ENCODE data around the gene TATDN2. TPM values are rescaled to one million over a fixed set of nuclear protein-coding genes. Genes with fewer than 3 reads are reported as not detected.

The TATDN2 gene
- total RNA-seq, 1 experiment from 2014 or later, result 34.2 TPM

GRCh38 chr3:10233988-10234387, 14.3 kb upstream of the TATDN2 start:
- Mint-ChIP-seq H3K4me3 (ENCODE audit: low read depth, unreplicated experiment) (no peak overlapping the region), H3K36me3 (ENCODE audit: insufficient read depth, unreplicated experiment) (peaks cover 47% of the 10 kb centered on the region), H3K27ac (ENCODE audit: unreplicated experiment) (no peak overlapping the region), H3K9me3 (ENCODE audit: low read depth, unreplicated experiment) (no peaks in the 10 kb centered on the region), H3K4me1 (ENCODE audit: low read depth, unreplicated experiment) (no peaks in the 10 kb centered on the region), H3K27me3 (ENCODE audit: unreplicated experiment) (no peaks in the 10 kb centered on the region)
- intact Hi-C loops (cut with micrococcal nuclease; ENCODE audit: unreplicated experiment), result no loop called here
- no TSS peak for BruUV-seq (replicated peaks)
- no peak for TF ChIP-seq CTCF (IDR thresholded peaks at IDR 0.05; ENCODE audit: unreplicated experiment)
- no peak for DNase-seq
- CTCF ChIA-PET, result no interaction called here

DNA sequence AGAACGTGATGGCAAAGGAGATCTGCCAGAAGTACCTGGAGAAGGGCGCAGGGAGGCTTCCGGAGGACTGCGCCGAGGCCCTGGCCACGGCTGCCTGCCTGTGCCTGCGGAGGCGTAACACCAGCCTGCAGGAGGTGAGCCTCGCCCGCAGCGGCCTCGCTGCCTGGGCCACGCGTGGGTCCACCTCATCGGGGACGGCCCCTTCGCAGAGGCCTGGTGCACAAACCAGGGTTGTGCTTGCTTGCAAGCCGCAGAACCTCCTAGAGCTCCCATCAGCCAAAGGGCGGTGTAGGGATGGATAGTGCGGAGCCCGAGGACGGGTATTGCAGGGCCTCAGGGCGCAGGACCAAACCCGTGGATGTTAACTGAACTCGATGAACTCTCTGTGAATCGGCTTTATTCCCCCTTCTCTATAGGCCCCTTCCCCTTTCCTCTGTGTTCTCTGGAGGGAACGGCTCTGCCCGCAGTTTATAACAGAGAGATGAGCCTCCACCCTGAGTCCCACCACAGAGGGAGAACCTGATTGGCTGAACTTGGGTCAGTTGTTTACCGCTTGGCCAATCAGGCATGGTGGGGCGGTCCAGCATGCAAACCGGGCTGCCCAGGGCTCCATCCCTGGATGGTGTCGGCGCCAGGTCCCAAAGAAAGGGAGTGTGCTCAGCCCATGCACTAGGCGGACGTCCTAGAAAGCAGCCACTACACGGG, 13.6 kb upstream of the TATDN2 start:
- no peak overlapping the region for H3K27ac Mint-ChIP-seq (ENCODE audit: unreplicated experiment)
- H3K36me3 Mint-ChIP-seq (ENCODE audit: insufficient read depth, unreplicated experiment), result peaks cover 49% of the 10 kb centered on the region
- H3K27me3 Mint-ChIP-seq (ENCODE audit: unreplicated experiment), result no peaks in the 10 kb centered on the region
- no peaks in the 10 kb centered on the region for H3K4me1 Mint-ChIP-seq (ENCODE audit: low read depth, unreplicated experiment)
- no peak overlapping the region for H3K4me3 Mint-ChIP-seq (ENCODE audit: low read depth, unreplicated experiment)
- TF ChIP-seq CTCF (IDR thresholded peaks at IDR 0.05; ENCODE audit: unreplicated experiment), result no peak
- H3K9me3 Mint-ChIP-seq (ENCODE audit: low read depth, unreplicated experiment), result no peaks in the 10 kb centered on the region
- no TSS peak for BruUV-seq (replicated peaks)
- intact Hi-C loops (cut with micrococcal nuclease; ENCODE audit: unreplicated experiment), result no loop called here
- CTCF ChIA-PET, result no interaction called here
- DNase-seq, result no peak

- Mint-ChIP-seq H3K27ac (ENCODE audit: unreplicated experiment) (peak overlapping the region; percentile 6), H3K36me3 (ENCODE audit: insufficient read depth, unreplicated experiment) (peaks cover 53% of the 10 kb centered on the region), H3K4me1 (ENCODE audit: low read depth, unreplicated experiment) (no peaks in the 10 kb centered on the region), H3K9me3 (ENCODE audit: low read depth, unreplicated experiment) (no peaks in the 10 kb centered on the region), H3K4me3 (ENCODE audit: low read depth, unreplicated experiment) (no peak overlapping the region), H3K27me3 (ENCODE audit: unreplicated experiment) (no peaks in the 10 kb centered on the region)
- intact Hi-C loops (cut with micrococcal nuclease; ENCODE audit: unreplicated experiment), result no loop called here
- no peak for TF ChIP-seq CTCF (IDR thresholded peaks at IDR 0.05; ENCODE audit: unreplicated experiment)
- CTCF ChIA-PET, result interaction anchor here (0.7 kb wide), 1 partner anchor 313 kb away, joined by 5 read pairs; no protein-coding TSS in a partner anchor
- DNase-seq, result no peak
- BruUV-seq (replicated peaks), result no TSS peak
These were observed 12.7 kb upstream of the TATDN2 start for GRCh38 chr3:10235551-10235950.

- Mint-ChIP-seq H3K4me1 (ENCODE audit: low read depth, unreplicated experiment) (no peaks in the 10 kb centered on the region), H3K27ac (ENCODE audit: unreplicated experiment) (peak overlapping the region; percentile 49), H3K9me3 (ENCODE audit: low read depth, unreplicated experiment) (no peaks in the 10 kb centered on the region), H3K36me3 (ENCODE audit: insufficient read depth, unreplicated experiment) (peaks cover 65% of the 10 kb centered on the region), H3K4me3 (ENCODE audit: low read depth, unreplicated experiment) (no peak overlapping the region), H3K27me3 (ENCODE audit: unreplicated experiment) (no peaks in the 10 kb centered on the region)
- DNase-seq, result no peak
- CTCF ChIA-PET, result no interaction called here
- intact Hi-C loops (cut with micrococcal nuclease; ENCODE audit: unreplicated experiment), result no loop called here
- BruUV-seq (replicated peaks), result no TSS peak
- no peak for TF ChIP-seq CTCF (IDR thresholded peaks at IDR 0.05; ENCODE audit: unreplicated experiment)
These were observed 9.7 kb upstream of the TATDN2 start for GRCh38 chr3:10238345-10239183.
